HepG2 (cell line): Measurements from ENCODE around the gene RAD9A. TPM values are rescaled to one million over a fixed set of nuclear protein-coding genes. Genes with fewer than 3 reads are reported as not detected.

Source experiments
- ATAC-seq: fragments of 200-7000 bp; cut with Tn5 transposase; 3 replicates; pipeline ENCODE4 v1.9.1; 2020; ENCODE audit warnings: mild to moderate bottlenecking, moderate library complexity
- BruUV-seq: library from RNA; stranded (reverse); fragments of 400-500 nt; replicated peaks from 2 replicates; lab custom pipeline; 2021; lab: Mats Ljungman, UMichigan
- CTCF ChIA-PET: fragments of 300-600 bp; formaldehyde crosslinking; extraction: SDS; loops from one replicate; lab custom pipeline; 2021; ENCODE audit warnings: low total read pairs, inconsistent platforms, low intra/inter-chr PET ratio; lab: Yijun Ruan, JAX
- POLR2A ChIA-PET: fragments of 350-600 bp; sonication (Branson Sonifier 250); formaldehyde crosslinking; loops from one replicate; lab custom pipeline; 2020; ENCODE audit warnings: antibody characterized with exemption, inconsistent platforms; lab: Yijun Ruan, JAX
- DNase-seq: peaks from one replicate; pipeline ENCODE4 v3.0.0-alpha.2; 2015; ENCODE audit warnings: low spot score
- FAIRE-seq: peaks from 3 replicates; lab custom pipeline; 2011; peaks lifted over from hg19 to GRCh38; lab: Jason Lieb, UNC
- H2AFZ ChIP-seq: one replicate; pipeline ENCODE4 v1.6.1; 2011; ENCODE audit warnings: low read length, inconsistent platforms
- H3K27ac ChIP-seq: fragments of 300-600 bp; 3 replicates; pipeline ENCODE4 v1.8.0; 2011; ENCODE audit warnings: mixed run types, mild to moderate bottlenecking, mixed read lengths, low read length, inconsistent platforms; ENCODE audit not compliant: insufficient read depth; ENCODE audit errors: extremely low read length
- H3K27me3 ChIP-seq, 2 experiments: fragments of 200-600 bp in 1 of 2; 2 replicates in 1 of 2; 3 replicates in 1 of 2; pipeline versions ENCODE4 v1.6.0 to v1.8.0; 2011; ENCODE audit warnings: low read length in 2 of 2, mild to moderate bottlenecking in 2 of 2, moderate library complexity in 2 of 2, inconsistent platforms in 1 of 2; ENCODE audit not compliant: insufficient read depth in 2 of 2, control insufficient read depth in 1 of 2
- H3K36me3 ChIP-seq, 2 experiments: fragments of 200-600 bp in 1 of 2; replicated peaks in 1 of 2; 2 replicates in 1 of 2; 3 replicates in 1 of 2; pipeline versions ENCODE4 v1.5.1 to v1.8.0; 2011; ENCODE audit warnings: low read length in 2 of 2, inconsistent platforms in 1 of 2; ENCODE audit not compliant: insufficient read depth in 2 of 2, control insufficient read depth in 1 of 2
- H3K4me1 ChIP-seq: 2 replicates; pipeline ENCODE4 v1.5.1; 2012; ENCODE audit warnings: low read length, inconsistent platforms; ENCODE audit not compliant: insufficient read depth
- H3K4me2 ChIP-seq: 2 replicates; pipeline ENCODE4 v1.6.0; 2011; ENCODE audit warnings: low read depth, low read length, inconsistent platforms
- H3K4me3 ChIP-seq, 3 experiments: fragments of 200-600 bp in 1 of 3; sonication (generic), shearing (Covaris generic) in 1 of 3; replicated peaks in 1 of 3; 2 replicates each; pipeline ENCODE4 v1.5.1; 2011 to 2016; ENCODE audit warnings: low read length in 3 of 3, inconsistent platforms in 2 of 3, low read depth in 2 of 3, mild to moderate bottlenecking in 2 of 3, control low read depth in 1 of 3, mixed read lengths in 1 of 3; ENCODE audit not compliant: insufficient read depth in 1 of 3
- H3K79me2 ChIP-seq: one replicate; pipeline ENCODE4 v1.6.1; 2011; ENCODE audit warnings: low read length, inconsistent platforms; ENCODE audit not compliant: insufficient read depth
- H3K9ac ChIP-seq: 2 replicates; pipeline ENCODE4 v1.6.0; 2011; ENCODE audit warnings: mild to moderate bottlenecking, low read depth, low read length, inconsistent platforms; ENCODE audit not compliant: insufficient read depth
- H3K9me3 ChIP-seq: 2 replicates; pipeline ENCODE4 v1.5.1; 2012; ENCODE audit warnings: mild to moderate bottlenecking, low read length
- H4K20me1 ChIP-seq: 2 replicates; pipeline ENCODE4 v1.6.0; 2011; ENCODE audit warnings: inconsistent platforms, mild to moderate bottlenecking, low read length, moderate library complexity; ENCODE audit not compliant: insufficient read depth
- KDM4B ChIP-seq: sonication (generic); formaldehyde crosslinking; IDR thresholded peaks from 2 replicates; pipeline ENCODE4 v1.4.0; 2020; ENCODE audit warnings: missing genetic modification reagents
- LCORL ChIP-seq, 2 experiments: fragments of 450-650 bp in 1 of 2; sonication (generic) in 1 of 2; formaldehyde crosslinking in 1 of 2; IDR thresholded peaks; 2 replicates each; pipeline versions ENCODE4 v1.5.0 to v1.6.1; 2017 to 2020; ENCODE audit warnings: antibody characterized with exemption in 1 of 2, missing genetic modification reagents in 1 of 2
- MAFF ChIP-seq: IDR thresholded peaks from 2 replicates; pipeline ENCODE4 v1.6.1; 2011; ENCODE audit warnings: low read depth, low read length, improper control_type of control experiment
- ONECUT2 ChIP-seq: sonication (generic); formaldehyde crosslinking; IDR thresholded peaks from 2 replicates; pipeline ENCODE4 v1.4.0; 2020; ENCODE audit warnings: missing genetic modification reagents
- RAD21 ChIP-seq: fragments of 450-650 bp; formaldehyde crosslinking; IDR thresholded peaks from 2 replicates; pipeline ENCODE4 v1.5.0; 2020; ENCODE audit warnings: mild to moderate bottlenecking
- RBM39 ChIP-seq: fragments of 200-400 bp; formaldehyde crosslinking; IDR thresholded peaks from one replicate; pipeline ENCODE4 v1.6.1; 2018; ENCODE audit warnings: antibody characterized with exemption, mild to moderate bottlenecking, low read depth, low read length; ENCODE audit not compliant: poor library complexity, severe bottlenecking
- TP53 ChIP-seq: sonication (generic); formaldehyde crosslinking; conservative IDR thresholded peaks from 2 replicates; pipeline ENCODE4 v1.4.0; 2020; ENCODE audit warnings: missing genetic modification reagents
- ZNF256 ChIP-seq: sonication (generic); formaldehyde crosslinking; conservative IDR thresholded peaks from 2 replicates; pipeline ENCODE4 v1.4.0; 2020; ENCODE audit warnings: missing genetic modification reagents
- ZNF569 ChIP-seq: sonication (generic); formaldehyde crosslinking; IDR thresholded peaks from 2 replicates; pipeline ENCODE4 v1.5.0; 2020; ENCODE audit warnings: mild to moderate bottlenecking, missing genetic modification reagents, moderate library complexity, borderline replicate concordance
- ZNF597 ChIP-seq: sonication (generic); formaldehyde crosslinking; IDR thresholded peaks from 2 replicates; pipeline ENCODE4 v1.5.0; 2020; ENCODE audit warnings: missing genetic modification reagents
- WGBS: methylation state at CpG from one replicate; pipeline ENCODE4 v1.1.6; 2017; ENCODE audit warnings: low lambda C conversion rate; 5-methylcytosine and 5-hydroxymethylcytosine counted together
- in situ Hi-C: cut with HindIII; loops from 2 replicates; pipeline ENCODE4 v1.10.0; 2017; ENCODE audit warnings: low pct_unique_long_range_greater_than_20kb; ENCODE audit not compliant: extremely low pct_ligation_motif_present
- intact Hi-C: fragments of 100-400 bp; cut with micrococcal nuclease; formaldehyde crosslinking; loops from one replicate; pipeline ENCODE4 v1.10.0; 2022; ENCODE audit not compliant: unreplicated experiment
- polyA plus RNA-seq, 8 experiments: library from polyadenylated mRNA; depleted of rRNA in 3 of 8; stranded (reverse) in 7 of 8; unstranded in 1 of 8; fragments of >200 nt; fragmentation: Illumina TruSeq in 4 of 8; extraction: Trizol in 4 of 8; gene quantifications; 2 replicates each; pipeline versions ENCODE4 v1.2.1 to v1.2.3, GENCODE V29; 2011 to 2016; ENCODE audit warnings: low read depth in 4 of 8, missing spikeins in 1 of 8, mixed read lengths in 1 of 8; ENCODE audit not compliant: insufficient read depth in 1 of 8
- total RNA-seq, 5 experiments: library from RNA; depleted of rRNA; stranded (reverse); fragments of >200 nt; fragmentation: Illumina TruSeq; extraction: Trizol; gene quantifications; 2 replicates each; pipeline ENCODE4 v1.2.3, GENCODE V29; 2016; ENCODE audit warnings: low read depth in 1 of 5

The RAD9A gene
- total and polyA plus RNA-seq, 2 of the 13 experiments (the other 11 are each of a cell fraction or from before 2014, with no cell fraction given), result 10.1 to 15.7 TPM

GRCh38 chr11:67367761-67368227, 24.0 kb upstream of the RAD9A start:
- Histone ChIP-seq H3K4me2 (no peak overlapping the region), H3K27ac (no peak overlapping the region)
- no peak for FAIRE-seq

DNA sequence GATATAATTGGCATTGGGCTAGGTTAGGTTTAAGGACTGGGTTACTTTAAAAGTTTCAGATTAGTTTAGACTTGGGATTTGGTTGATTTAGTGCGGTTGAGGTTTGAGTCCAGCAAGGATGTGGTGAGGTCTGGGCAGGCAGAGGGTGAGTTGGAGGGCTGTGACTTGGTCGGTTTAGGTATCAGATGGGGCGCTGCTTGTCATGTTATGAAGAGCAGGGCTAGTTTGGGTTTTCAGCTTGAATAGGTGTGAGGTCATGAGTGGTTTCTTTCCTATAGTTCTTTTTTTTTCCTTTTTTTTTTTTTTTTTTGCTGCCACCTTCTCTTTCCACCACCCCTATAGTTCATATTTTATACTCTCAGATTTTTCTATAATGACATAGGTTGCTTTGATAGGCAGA, 23.2 kb upstream of the RAD9A start:
- no peaks in the 10 kb centered on the region for H3K36me3 ChIP-seq
- H3K4me2 ChIP-seq, result no peak overlapping the region
- WGBS, result 88% methylated on average over 3 of the region's 3 CpGs
- no TSS peak for BruUV-seq
- in situ Hi-C loops (no loop called here), intact Hi-C loops (no loop called here)
- TF ChIP-seq MAFF, result no peak
- TF ChIP-seq LCORL (IDR thresholded peaks at IDR 0.05), result no peak
- no peak for TF ChIP-seq LCORL (CRISPR knock-in tag; IDR thresholded peaks at IDR 0.05)
- TF ChIP-seq KDM4B, result no peak
- no peak for TF ChIP-seq RBM39
- no peak for TF ChIP-seq RAD21 (CRISPR knock-in tag)
- TF ChIP-seq ZNF256 (CRISPR knock-in tag), result no peak
- no peak for TF ChIP-seq TP53 (CRISPR knock-in tag)
- TF ChIP-seq ZNF569 (CRISPR knock-in tag), result no peak
- no peak for TF ChIP-seq ZNF597 (CRISPR knock-in tag)
- H3K27ac ChIP-seq, result no peak overlapping the region
- no peaks in the 10 kb centered on the region for H3K9me3 ChIP-seq
- H3K79me2 ChIP-seq, result no peaks in the 10 kb centered on the region
- ChIA-PET CTCF (interaction anchor here (0.6 kb wide), 1 partner anchor 12 kb away, joined by 3 read pairs; no protein-coding TSS in a partner anchor), POLR2A (interaction anchor here (18.5 kb wide), 1 partner anchor 15 kb away, joined by 365 read pairs; the partner anchor contains the start of gene POLD4)
- H4K20me1 ChIP-seq, result no peaks in the 10 kb centered on the region
- H3K27me3 ChIP-seq, result 0 out of 5 replicates have a peak, but pooled peaks cover 0 to 3% of the 10 kb centered on the region in 2 experiments
- FAIRE-seq, result no peak
- H3K4me3 ChIP-seq, result no peak overlapping the region
- no peak for DNase-seq
- no peak overlapping the region for H2AFZ ChIP-seq
- H3K9ac ChIP-seq, result no peak overlapping the region
- no peak for ATAC-seq
- peaks cover 14% of the 10 kb centered on the region for H3K4me1 ChIP-seq

More at GRCh38 chr11:67367761-67368227, 24.0 kb upstream of the RAD9A start:
- H3K36me3 ChIP-seq, result no peaks in the 10 kb centered on the region
- ATAC-seq (no peak), DNase-seq (no peak)
- no peak for TF ChIP-seq ONECUT2 (CRISPR knock-in tag)
- H3K4me1 ChIP-seq, result peaks cover 14% of the 10 kb centered on the region
- 90% methylated on average over 5 of the region's 7 CpGs for WGBS
- H3K79me2 ChIP-seq, result no peaks in the 10 kb centered on the region
- no peak overlapping the region for H3K4me3 ChIP-seq
- CTCF ChIA-PET, result no interaction called here
- no peak overlapping the region for H3K9ac ChIP-seq
- no TSS peak for BruUV-seq
- intact Hi-C loops (no loop called here), in situ Hi-C loops (no loop called here)
- 0 out of 5 replicates have a peak, but pooled peaks cover 0 to 3% of the 10 kb centered on the region in 2 experiments for H3K27me3 ChIP-seq
- no peaks in the 10 kb centered on the region for H4K20me1 ChIP-seq
- no peak overlapping the region for H2AFZ ChIP-seq
- no peaks in the 10 kb centered on the region for H3K9me3 ChIP-seq
- POLR2A ChIA-PET, result no interaction called here
